ENCODE measurements around the gene TEX38. TPM values are rescaled to one million over a fixed set of nuclear protein-coding genes. Genes with fewer than 3 reads are reported as not detected.

The TEX38 gene
- total RNA-seq, 2 donors from 2014 or later, result 0.55 TPM; not detected in 1

- H3K27me3 ChIP-seq (ENCODE audit: control insufficient read depth, insufficient read depth, low read length, poor library complexity, severe bottlenecking), result no peaks in the 10 kb centered on the region
- WGBS, 2 experiments (ENCODE audit: insufficient coverage in 1 of 2, insufficient read length in 1 of 2), result 57 to 62% methylated on average over 1 of the region's 1 CpG
- H3K27ac ChIP-seq (ENCODE audit: low read depth, low read length), result peak overlapping the region; percentile 69
- no peaks in the 10 kb centered on the region for H3K9me3 ChIP-seq (ENCODE audit: control insufficient read depth, low read length)
- TF ChIP-seq CTCF (conservative IDR thresholded peaks at IDR 0.05), result no peak
- Mint-ChIP-seq H3K36me3 (ENCODE audit: low read depth) (peaks cover 49% of the 10 kb centered on the region), H3K27ac (peak overlapping the region; percentile 88), H3K4me3 (peak overlapping the region; percentile 5), H3K4me1 (peaks cover 82% of the 10 kb centered on the region), H3K9me3 (no peaks in the 10 kb centered on the region), H3K27me3 (ENCODE audit: insufficient read depth) (no peaks in the 10 kb centered on the region)
- DNase-seq, result no peak
- H3K4me1 ChIP-seq (ENCODE audit: control insufficient read depth, insufficient read depth, low read length), result peaks cover 46% of the 10 kb centered on the region
- H3K36me3 ChIP-seq (ENCODE audit: control insufficient read depth, insufficient read depth, low read length), result peaks cover 64% of the 10 kb centered on the region
- H3K4me3 ChIP-seq (ENCODE audit: low read length), result peak overlapping the region; percentile 59
- H3K9ac ChIP-seq (ENCODE audit: extremely low read depth, low read length, poor library complexity, severe bottlenecking), result peak overlapping the region; percentile 44
These were observed 18.2 kb downstream of the TEX38 start for GRCh38 chr1:46689897-46690296.

GRCh38 chr1:46690931-46691421 is 19.3 kb downstream of the TEX38 start:
- Histone ChIP-seq H3K27ac (ENCODE audit: low read depth, low read length) (no peak overlapping the region), H3K4me3 (ENCODE audit: low read length) (peak overlapping the region; percentile 53), H3K36me3 (ENCODE audit: control insufficient read depth, insufficient read depth, low read length) (peaks cover 64% of the 10 kb centered on the region), H3K27me3 (ENCODE audit: control insufficient read depth, insufficient read depth, low read length, poor library complexity, severe bottlenecking) (no peaks in the 10 kb centered on the region), H3K9me3 (ENCODE audit: control insufficient read depth, low read length) (no peaks in the 10 kb centered on the region), H3K4me1 (ENCODE audit: control insufficient read depth, insufficient read depth, low read length) (peaks cover 46% of the 10 kb centered on the region), H3K9ac (ENCODE audit: extremely low read depth, low read length, poor library complexity, severe bottlenecking) (no peak overlapping the region)
- H3K36me3 Mint-ChIP-seq (ENCODE audit: low read depth), result peaks cover 52% of the 10 kb centered on the region
- peak; percentile 74 for DNase-seq
- peak overlapping the region; percentile 33 for H3K4me3 Mint-ChIP-seq
- H3K27me3 Mint-ChIP-seq (ENCODE audit: insufficient read depth), result no peaks in the 10 kb centered on the region
- H3K9me3 Mint-ChIP-seq, result no peaks in the 10 kb centered on the region
- H3K4me1 Mint-ChIP-seq, result peaks cover 81% of the 10 kb centered on the region
- TF ChIP-seq CTCF (conservative IDR thresholded peaks at IDR 0.05), result no peak
- 43 to 44% methylated on average over 1 to 2 of the region's 2 CpGs for WGBS, 2 experiments (ENCODE audit: insufficient coverage in 1 of 2, insufficient read length in 1 of 2)
- peak overlapping the region; percentile 67 for H3K27ac Mint-ChIP-seq

GRCh38 chr1:46691997-46692790 is 20.5 kb downstream of the TEX38 start:
- peaks cover 68% of the 10 kb centered on the region for H3K4me1 Mint-ChIP-seq
- peak overlapping the region; percentile 71 for H3K27ac Mint-ChIP-seq
- TF ChIP-seq CTCF (conservative IDR thresholded peaks at IDR 0.05), result peak; percentile 64
- no peak overlapping the region for H3K4me3 Mint-ChIP-seq
- H3K27me3 Mint-ChIP-seq (ENCODE audit: insufficient read depth), result no peaks in the 10 kb centered on the region
- H3K36me3 Mint-ChIP-seq (ENCODE audit: low read depth), result peaks cover 56% of the 10 kb centered on the region
- no peak for DNase-seq
- H3K4me1 ChIP-seq (ENCODE audit: control insufficient read depth, insufficient read depth, low read length), result peaks cover 41% of the 10 kb centered on the region
- H3K27me3 ChIP-seq (ENCODE audit: control insufficient read depth, insufficient read depth, low read length, poor library complexity, severe bottlenecking), result no peaks in the 10 kb centered on the region
- H3K9ac ChIP-seq (ENCODE audit: extremely low read depth, low read length, poor library complexity, severe bottlenecking), result no peak overlapping the region
- WGBS, 2 experiments (ENCODE audit: insufficient coverage in 1 of 2, insufficient read length in 1 of 2), result 85% methylated on average over 5 of the region's 6 CpGs
- no peaks in the 10 kb centered on the region for H3K9me3 Mint-ChIP-seq
- peaks cover 62% of the 10 kb centered on the region for H3K36me3 ChIP-seq (ENCODE audit: control insufficient read depth, insufficient read depth, low read length)
- H3K4me3 ChIP-seq (ENCODE audit: low read length), result peak overlapping the region; percentile 53
- H3K27ac ChIP-seq (ENCODE audit: low read depth, low read length), result no peak overlapping the region
- no peaks in the 10 kb centered on the region for H3K9me3 ChIP-seq (ENCODE audit: control insufficient read depth, low read length)
